HG03439 (cell line): ENCODE data around the gene POP7.
A peak's percentile ranks its signal among the peaks of the same experiment; 100 is the strongest.
"Not testable (repeated sequence)": the region's sequence is repeated elsewhere in the genome, so short reads cannot be mapped to it uniquely, and the experiment has no call there.

Experiments
- ATAC-seq: cut with Tn5 transposase; IDR thresholded peaks from one replicate; pipeline ENCODE4 v1.9.1; 2021; ENCODE audit warnings: mild to moderate bottlenecking, moderate library complexity; ENCODE audit not compliant: unreplicated experiment

Gene POP7

GRCh38 chr7:100691676-100692577 lies 14.0 kb upstream of the POP7 start:
- peak; percentile 30 for ATAC-seq

GRCh38 chr7:100692578-100692961 lies 13.4 kb upstream of the POP7 start:
- no peak for ATAC-seq

- ATAC-seq, result peak; percentile 25
These were observed 12.4 kb upstream of the POP7 start for GRCh38 chr7:100693312-100694097.

- peak; percentile 45 for ATAC-seq
These were observed 11.7 kb upstream of the POP7 start, which contains the start of gene GIGYF1 for GRCh38 chr7:100694098-100694745. Gene GIGYF1 (minus strand): TSS chr7:100694250. CDS start chr7:100688238, 6,012 bp downstream.

- ATAC-seq, result no peak
These were observed 9.8 kb upstream of the POP7 start for GRCh38 chr7:100696123-100696521.

GRCh38 chr7:100699018-100699417 lies 6.9 kb upstream of the POP7 start:
- no peak for ATAC-seq

- ATAC-seq, result not testable (repeated sequence)
These were observed 4.8 kb upstream of the POP7 start for GRCh38 chr7:100701089-100701488.

- ATAC-seq, result peak; percentile 73
These were observed 585 bp upstream of the POP7 start for GRCh38 chr7:100705320-100705752.

GRCh38 chr7:100706672-100707311 lies 871 bp downstream of the POP7 start:
- no peak for ATAC-seq

GRCh38 chr7:100708395-100708794 lies 2.5 kb downstream of the POP7 start:
- no peak for ATAC-seq

GRCh38 chr7:100710452-100710851 lies 4.5 kb downstream of the POP7 start:
- no peak for ATAC-seq

GRCh38 chr7:100711369-100711768 lies 5.4 kb downstream of the POP7 start:
- no peak for ATAC-seq

- no peak for ATAC-seq
These were observed 8.8 kb downstream of the POP7 start for GRCh38 chr7:100714725-100715124.

- ATAC-seq, result not testable (repeated sequence)
These were observed 11.2 kb downstream of the POP7 start for GRCh38 chr7:100717073-100717472.

GRCh38 chr7:100719523-100720278 lies 13.8 kb downstream of the POP7 start:
- ATAC-seq, result no peak

- ATAC-seq, result no peak
These were observed 14.4 kb downstream of the POP7 start, which contains the start of gene EPO for GRCh38 chr7:100720279-100720670. Gene EPO (plus strand): TSS chr7:100720468. CDS start chr7:100720981, 513 bp downstream.

- no peak for ATAC-seq
These were observed 15.0 kb downstream of the POP7 start for GRCh38 chr7:100720671-100721504.

- no peak for ATAC-seq
These were observed 15.5 kb downstream of the POP7 start for GRCh38 chr7:100721505-100721812.
